RWPE2 (cell line): Measurements from ENCODE around the gene SPOUT1.
"Not testable (repeated sequence)": the region's sequence is repeated elsewhere in the genome, so short reads cannot be mapped to it uniquely, and the experiment has no call there.

ENCODE experiments used
- ATAC-seq: fragments of 200-7000 bp; cut with Tn5 transposase; 3 replicates; pipeline ENCODE4 v1.9.1; 2021; ENCODE audit warnings: low read depth
- DNase-seq: peaks from one replicate; pipeline ENCODE4 v3.0.0-alpha.2; 2020; ENCODE audit warnings: low spot score
- H3K27ac ChIP-seq: fragments of 450-650 bp; 2 replicates; pipeline ENCODE4 v1.5.1; 2017; ENCODE audit warnings: mild to moderate bottlenecking; ENCODE audit not compliant: poor library complexity, severe bottlenecking
- H3K27me3 ChIP-seq: fragments of 250-450 bp; sonication (Bioruptor Pico); 2 replicates; pipeline ENCODE4 v1.5.1; 2021; ENCODE audit warnings: mild to moderate bottlenecking, moderate library complexity; ENCODE audit not compliant: insufficient read depth, poor library complexity, severe bottlenecking
- H3K36me3 ChIP-seq: fragments of 250-450 bp; sonication (Bioruptor Pico); 2 replicates; pipeline ENCODE4 v1.5.1; 2020; ENCODE audit warnings: low read depth, mild to moderate bottlenecking, moderate library complexity
- H3K4me1 ChIP-seq: fragments of 250-450 bp; sonication (Bioruptor Pico); 2 replicates; pipeline ENCODE4 v1.5.1; 2021; ENCODE audit warnings: mild to moderate bottlenecking, moderate library complexity; ENCODE audit not compliant: insufficient read depth, poor library complexity, severe bottlenecking
- H3K4me3 ChIP-seq: fragments of 250-450 bp; sonication (Bioruptor Pico); 2 replicates; pipeline ENCODE4 v1.5.1; 2021; ENCODE audit warnings: mild to moderate bottlenecking, moderate library complexity; ENCODE audit not compliant: severe bottlenecking
- H3K9me3 ChIP-seq: fragments of 250-450 bp; sonication (Bioruptor Pico); 2 replicates; pipeline ENCODE4 v1.5.1; 2021; ENCODE audit warnings: mild to moderate bottlenecking, moderate library complexity; ENCODE audit not compliant: severe bottlenecking
- CTCF ChIP-seq: fragments of 450-650 bp; IDR thresholded peaks from one replicate; pipeline ENCODE4 v1.5.1; 2017; ENCODE audit warnings: mild to moderate bottlenecking, moderate library complexity; ENCODE audit not compliant: poor library complexity, severe bottlenecking

SPOUT1 gene

GRCh38 chr9:128851779-128852600 lies 22.4 kb upstream of the SPOUT1 start:
- H3K4me3 ChIP-seq, H3K27ac ChIP-seq, H3K9me3 ChIP-seq, DNase-seq, H3K4me1 ChIP-seq, H3K27me3 ChIP-seq: not testable (repeated sequence)
- 0 out of 2 replicates have a peak, but pooled peaks cover 11% of the 10 kb centered on the region for H3K36me3 ChIP-seq
- peak; percentile 79 for TF ChIP-seq CTCF
- peak; percentile 58; the same call in 1 of the 3 replicates for ATAC-seq

- not testable (repeated sequence) for H3K4me1 ChIP-seq, H3K27me3 ChIP-seq, DNase-seq, ATAC-seq, H3K4me3 ChIP-seq, H3K27ac ChIP-seq, H3K9me3 ChIP-seq
- 0 out of 2 replicates have a peak, but pooled peaks cover 11% of the 10 kb centered on the region for H3K36me3 ChIP-seq
Observed at GRCh38 chr9:128851024-128851423, 21.4 kb upstream of the SPOUT1 start.

- DNase-seq (no peak), ATAC-seq (no peak)
- H3K27ac ChIP-seq: no peak overlapping the region
- H3K4me1 ChIP-seq: no peaks in the 10 kb centered on the region
- TF ChIP-seq CTCF: no peak
- peaks cover 11% of the 10 kb centered on the region; the same call in 1 of the 2 replicates for H3K36me3 ChIP-seq
- H3K4me3 ChIP-seq: no peak overlapping the region
- no peaks in the 10 kb centered on the region for H3K27me3 ChIP-seq
- H3K9me3 ChIP-seq: no peaks in the 10 kb centered on the region
Observed at GRCh38 chr9:128847803-128848202, 18.2 kb upstream of the SPOUT1 start.

GRCh38 chr9:128846680-128847030 lies 17.1 kb upstream of the SPOUT1 start:
- ATAC-seq: no peak
- no peaks in the 10 kb centered on the region for H3K4me1 ChIP-seq
- no peak for TF ChIP-seq CTCF

GRCh38 chr9:128845186-128845931 lies 15.8 kb upstream of the SPOUT1 start:
- Histone ChIP-seq H3K4me1 (no peaks in the 10 kb centered on the region), H3K36me3 (peaks cover 10% of the 10 kb centered on the region), H3K9me3 (no peaks in the 10 kb centered on the region), H3K4me3 (no peak overlapping the region), H3K27me3 (no peaks in the 10 kb centered on the region), H3K27ac (no peak overlapping the region)
- TF ChIP-seq CTCF: no peak
- ATAC-seq (peak; percentile 42), DNase-seq (no peak)

More at GRCh38 chr9:128846680-128847030, 17.1 kb upstream of the SPOUT1 start:
- no peak overlapping the region for H3K27ac ChIP-seq
- no peak for DNase-seq
- H3K9me3 ChIP-seq: no peaks in the 10 kb centered on the region
- no peak overlapping the region for H3K4me3 ChIP-seq
- no peaks in the 10 kb centered on the region for H3K27me3 ChIP-seq
- peaks cover 9% of the 10 kb centered on the region; the same call in 1 of the 2 replicates for H3K36me3 ChIP-seq

- H3K36me3 ChIP-seq: peaks cover 26% of the 10 kb centered on the region
- H3K4me1 ChIP-seq, H3K27me3 ChIP-seq, H3K27ac ChIP-seq, DNase-seq, H3K4me3 ChIP-seq, ATAC-seq, H3K9me3 ChIP-seq: not testable (repeated sequence)
Observed at GRCh38 chr9:128843171-128843570, 13.6 kb upstream of the SPOUT1 start.
